SU-DHL-6 (cell line): Measurements from ENCODE around the gene NSUN2.

ENCODE experiments used
- EZH2phosphoT487 ChIP-seq: fragments of 200-600 bp; sonication (generic), shearing (Covaris generic); conservative IDR thresholded peaks from 2 replicates; pipeline ENCODE4 v1.6.1; 2018; ENCODE audit warnings: mild to moderate bottlenecking, antibody characterized with exemption, low read length, moderate library complexity, mixed read lengths
- TF ChIP-seq, protein P1 (sequence below): fragments of 200-600 bp; sonication (generic); IDR thresholded peaks from one replicate; pipeline ENCODE4 v1.5.1; 2017; ENCODE audit warnings: antibody characterized with exemption, mild to moderate bottlenecking, low read length, moderate library complexity; ENCODE audit not compliant: insufficient read depth, poor library complexity, severe bottlenecking

DNA sequence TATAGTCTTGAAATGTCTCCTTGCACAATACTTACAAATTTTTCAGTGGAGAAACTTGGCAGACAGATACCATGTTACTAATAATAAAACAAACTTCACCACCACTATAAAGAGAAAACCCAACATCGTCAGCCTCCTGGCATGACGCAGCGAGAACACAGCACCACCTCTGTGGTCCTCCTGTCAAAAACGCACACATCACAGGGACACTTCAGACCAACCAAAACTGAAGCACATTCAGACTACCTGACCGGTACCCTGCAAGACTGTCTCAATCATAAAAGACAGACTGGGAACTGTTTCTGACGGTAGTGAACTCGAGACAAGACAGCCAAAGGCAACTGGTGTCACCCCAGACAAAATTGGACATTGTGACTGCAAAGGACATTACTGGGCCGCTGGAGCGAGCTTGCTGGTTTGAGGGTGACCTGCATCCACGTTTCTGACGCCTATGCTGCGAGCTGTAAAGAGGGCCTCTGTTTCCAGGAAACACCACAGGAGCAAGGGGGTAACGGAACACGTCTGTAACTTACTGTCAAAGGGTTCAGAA is 34.4 kb downstream of the NSUN2 start:
- TF ChIP-seq, protein P1, sequence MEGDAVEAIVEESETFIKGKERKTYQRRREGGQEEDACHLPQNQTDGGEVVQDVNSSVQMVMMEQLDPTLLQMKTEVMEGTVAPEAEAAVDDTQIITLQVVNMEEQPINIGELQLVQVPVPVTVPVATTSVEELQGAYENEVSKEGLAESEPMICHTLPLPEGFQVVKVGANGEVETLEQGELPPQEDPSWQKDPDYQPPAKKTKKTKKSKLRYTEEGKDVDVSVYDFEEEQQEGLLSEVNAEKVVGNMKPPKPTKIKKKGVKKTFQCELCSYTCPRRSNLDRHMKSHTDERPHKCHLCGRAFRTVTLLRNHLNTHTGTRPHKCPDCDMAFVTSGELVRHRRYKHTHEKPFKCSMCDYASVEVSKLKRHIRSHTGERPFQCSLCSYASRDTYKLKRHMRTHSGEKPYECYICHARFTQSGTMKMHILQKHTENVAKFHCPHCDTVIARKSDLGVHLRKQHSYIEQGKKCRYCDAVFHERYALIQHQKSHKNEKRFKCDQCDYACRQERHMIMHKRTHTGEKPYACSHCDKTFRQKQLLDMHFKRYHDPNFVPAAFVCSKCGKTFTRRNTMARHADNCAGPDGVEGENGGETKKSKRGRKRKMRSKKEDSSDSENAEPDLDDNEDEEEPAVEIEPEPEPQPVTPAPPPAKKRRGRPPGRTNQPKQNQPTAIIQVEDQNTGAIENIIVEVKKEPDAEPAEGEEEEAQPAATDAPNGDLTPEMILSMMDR = no peak
- no peak for TF ChIP-seq EZH2phosphoT487
